HepG2 (cell line): ENCODE data around the gene ZNF678. TPM values are rescaled to one million over a fixed set of nuclear protein-coding genes. Genes with fewer than 3 reads are reported as not detected.

Source experiments
- ATAC-seq: fragments of 200-7000 bp; cut with Tn5 transposase; 3 replicates; pipeline ENCODE4 v1.9.1; 2020; ENCODE audit warnings: mild to moderate bottlenecking, moderate library complexity
- BruUV-seq: library from RNA; stranded (reverse); fragments of 400-500 nt; replicated peaks from 2 replicates; lab custom pipeline; 2021; lab: Mats Ljungman, UMichigan
- CTCF ChIA-PET: fragments of 300-600 bp; formaldehyde crosslinking; extraction: SDS; loops from one replicate; lab custom pipeline; 2021; ENCODE audit warnings: low total read pairs, inconsistent platforms, low intra/inter-chr PET ratio; lab: Yijun Ruan, JAX
- POLR2A ChIA-PET: fragments of 350-600 bp; sonication (Branson Sonifier 250); formaldehyde crosslinking; loops from one replicate; lab custom pipeline; 2020; ENCODE audit warnings: antibody characterized with exemption, inconsistent platforms; lab: Yijun Ruan, JAX
- DNase-seq: peaks from one replicate; pipeline ENCODE4 v3.0.0-alpha.2; 2015; ENCODE audit warnings: low spot score
- FAIRE-seq: peaks from 3 replicates; lab custom pipeline; 2011; peaks lifted over from hg19 to GRCh38; lab: Jason Lieb, UNC
- H2AFZ ChIP-seq: one replicate; pipeline ENCODE4 v1.6.1; 2011; ENCODE audit warnings: low read length, inconsistent platforms
- H3K27ac ChIP-seq: fragments of 300-600 bp; 3 replicates; pipeline ENCODE4 v1.8.0; 2011; ENCODE audit warnings: mixed run types, mild to moderate bottlenecking, mixed read lengths, low read length, inconsistent platforms; ENCODE audit not compliant: insufficient read depth; ENCODE audit errors: extremely low read length
- H3K27me3 ChIP-seq, 2 experiments: fragments of 200-600 bp in 1 of 2; 2 replicates in 1 of 2; 3 replicates in 1 of 2; pipeline versions ENCODE4 v1.6.0 to v1.8.0; 2011; ENCODE audit warnings: low read length in 2 of 2, mild to moderate bottlenecking in 2 of 2, moderate library complexity in 2 of 2, inconsistent platforms in 1 of 2; ENCODE audit not compliant: insufficient read depth in 2 of 2, control insufficient read depth in 1 of 2
- H3K36me3 ChIP-seq, 2 experiments: fragments of 200-600 bp in 1 of 2; replicated peaks in 1 of 2; 2 replicates in 1 of 2; 3 replicates in 1 of 2; pipeline versions ENCODE4 v1.5.1 to v1.8.0; 2011; ENCODE audit warnings: low read length in 2 of 2, inconsistent platforms in 1 of 2; ENCODE audit not compliant: insufficient read depth in 2 of 2, control insufficient read depth in 1 of 2
- H3K4me1 ChIP-seq: 2 replicates; pipeline ENCODE4 v1.5.1; 2012; ENCODE audit warnings: low read length, inconsistent platforms; ENCODE audit not compliant: insufficient read depth
- H3K4me2 ChIP-seq: 2 replicates; pipeline ENCODE4 v1.6.0; 2011; ENCODE audit warnings: low read depth, low read length, inconsistent platforms
- H3K4me3 ChIP-seq, 3 experiments: fragments of 200-600 bp in 1 of 3; sonication (generic), shearing (Covaris generic) in 1 of 3; replicated peaks in 1 of 3; 2 replicates each; pipeline ENCODE4 v1.5.1; 2011 to 2016; ENCODE audit warnings: low read length in 3 of 3, inconsistent platforms in 2 of 3, low read depth in 2 of 3, mild to moderate bottlenecking in 2 of 3, control low read depth in 1 of 3, mixed read lengths in 1 of 3; ENCODE audit not compliant: insufficient read depth in 1 of 3
- H3K79me2 ChIP-seq: one replicate; pipeline ENCODE4 v1.6.1; 2011; ENCODE audit warnings: low read length, inconsistent platforms; ENCODE audit not compliant: insufficient read depth
- H3K9ac ChIP-seq: 2 replicates; pipeline ENCODE4 v1.6.0; 2011; ENCODE audit warnings: mild to moderate bottlenecking, low read depth, low read length, inconsistent platforms; ENCODE audit not compliant: insufficient read depth
- H3K9me3 ChIP-seq: 2 replicates; pipeline ENCODE4 v1.5.1; 2012; ENCODE audit warnings: mild to moderate bottlenecking, low read length
- H4K20me1 ChIP-seq: 2 replicates; pipeline ENCODE4 v1.6.0; 2011; ENCODE audit warnings: inconsistent platforms, mild to moderate bottlenecking, low read length, moderate library complexity; ENCODE audit not compliant: insufficient read depth
- CEBPB ChIP-seq: IDR thresholded peaks from 2 replicates; pipeline ENCODE4 v1.6.1; 2011; ENCODE audit warnings: low read depth, low read length, improper control_type of control experiment, borderline replicate concordance
- FOXP1 ChIP-seq, 2 experiments: fragments of 450-650 bp in 1 of 2; IDR thresholded peaks; 2 replicates each; pipeline ENCODE4 v1.6.1; 2017 to 2018; ENCODE audit warnings: antibody characterized with exemption in 1 of 2
- MAFF ChIP-seq: IDR thresholded peaks from 2 replicates; pipeline ENCODE4 v1.6.1; 2011; ENCODE audit warnings: low read depth, low read length, improper control_type of control experiment
- MAFK ChIP-seq, 2 experiments: IDR thresholded peaks in 1 of 2; conservative IDR thresholded peaks in 1 of 2; 2 replicates each; pipeline ENCODE4 v1.6.1; 2011; ENCODE audit warnings: improper control_type of control experiment in 2 of 2, low read length in 2 of 2
- PAXIP1 ChIP-seq: sonication (generic); formaldehyde crosslinking; conservative IDR thresholded peaks from 2 replicates; pipeline ENCODE4 v1.4.0; 2020; ENCODE audit warnings: mild to moderate bottlenecking, missing genetic modification reagents, moderate library complexity
- ZBTB34 ChIP-seq: sonication (generic); formaldehyde crosslinking; IDR thresholded peaks from 2 replicates; pipeline ENCODE4 v1.8.0; 2022; ENCODE audit warnings: mild to moderate bottlenecking, missing genetic modification reagents
- ZFP91 ChIP-seq: sonication (generic); formaldehyde crosslinking; IDR thresholded peaks from 2 replicates; pipeline ENCODE4 v1.9.0; 2022; ENCODE audit warnings: missing genetic modification reagents, mild to moderate bottlenecking, borderline replicate concordance
- WGBS: methylation state at CpG from one replicate; pipeline ENCODE4 v1.1.6; 2017; ENCODE audit warnings: low lambda C conversion rate; 5-methylcytosine and 5-hydroxymethylcytosine counted together
- in situ Hi-C: cut with HindIII; loops from 2 replicates; pipeline ENCODE4 v1.10.0; 2017; ENCODE audit warnings: low pct_unique_long_range_greater_than_20kb; ENCODE audit not compliant: extremely low pct_ligation_motif_present
- intact Hi-C: fragments of 100-400 bp; cut with micrococcal nuclease; formaldehyde crosslinking; loops from one replicate; pipeline ENCODE4 v1.10.0; 2022; ENCODE audit not compliant: unreplicated experiment
- polyA plus RNA-seq, 8 experiments: library from polyadenylated mRNA; depleted of rRNA in 3 of 8; stranded (reverse) in 7 of 8; unstranded in 1 of 8; fragments of >200 nt; fragmentation: Illumina TruSeq in 4 of 8; extraction: Trizol in 4 of 8; gene quantifications; 2 replicates each; pipeline versions ENCODE4 v1.2.1 to v1.2.3, GENCODE V29; 2011 to 2016; ENCODE audit warnings: low read depth in 4 of 8, missing spikeins in 1 of 8, mixed read lengths in 1 of 8; ENCODE audit not compliant: insufficient read depth in 1 of 8
- total RNA-seq, 5 experiments: library from RNA; depleted of rRNA; stranded (reverse); fragments of >200 nt; fragmentation: Illumina TruSeq; extraction: Trizol; gene quantifications; 2 replicates each; pipeline ENCODE4 v1.2.3, GENCODE V29; 2016; ENCODE audit warnings: low read depth in 1 of 5

ZNF678 gene
- total and polyA plus RNA-seq, 2 of the 13 experiments (the other 11 are each of a cell fraction or from before 2014, with no cell fraction given), result 2.0 to 7.6 TPM

DNA sequence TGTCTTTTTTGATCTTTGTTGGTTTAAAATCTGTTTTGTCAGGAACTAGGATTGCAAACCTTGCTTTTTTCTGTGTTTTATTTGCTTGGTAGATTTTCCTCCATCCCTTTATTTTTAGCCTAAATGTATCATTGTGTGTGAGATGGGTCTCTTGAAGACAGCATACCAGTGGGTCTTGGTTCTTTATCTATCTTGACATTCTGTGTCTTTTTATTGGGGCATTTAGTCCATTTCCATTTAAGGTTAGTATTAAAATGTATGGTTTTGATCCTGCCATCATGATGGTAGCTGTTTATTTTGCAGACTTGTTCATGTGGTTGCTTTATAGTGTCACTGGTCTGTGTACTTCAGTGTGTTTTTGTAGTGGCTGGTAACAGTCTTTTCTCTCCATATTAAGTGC lies 14.1 kb downstream of the ZNF678 start (continued):
- TF ChIP-seq PAXIP1 (CRISPR knock-in tag) (no peak), ZBTB34 (CRISPR knock-in tag) (no peak), ZFP91 (CRISPR knock-in tag) (no peak)

DNA sequence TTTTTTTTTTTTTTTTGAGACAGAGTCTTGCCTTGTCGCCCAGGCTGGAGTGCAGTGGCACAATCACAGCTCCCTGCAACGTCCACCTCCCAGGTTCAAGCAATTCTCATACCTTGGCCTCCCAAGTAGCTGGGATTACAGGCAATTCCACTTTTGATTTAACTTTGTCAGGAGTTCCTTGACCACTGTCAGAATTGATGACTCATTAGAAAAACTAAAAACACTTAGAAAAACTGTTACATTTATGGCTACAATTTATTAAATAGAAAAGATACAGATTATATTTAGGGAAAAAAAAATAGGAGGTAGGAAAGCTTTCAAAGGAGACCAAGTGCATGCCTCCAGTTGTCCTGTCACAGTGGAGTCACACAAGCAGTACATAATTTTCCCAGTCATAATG lies 20.0 kb downstream of the ZNF678 start:
- 97% methylated on average over 2 of the region's 2 CpGs for WGBS
- no peak overlapping the region for H3K4me3 ChIP-seq
- no peaks in the 10 kb centered on the region for H3K27me3 ChIP-seq
- FAIRE-seq (no peak), DNase-seq (no peak)
- H3K9ac ChIP-seq, result no peak overlapping the region
- intact Hi-C loops, result no loop called here
- TF ChIP-seq FOXP1 (IDR thresholded peaks at IDR 0.05) (no peak), FOXP1 (CRISPR knock-in tag; IDR thresholded peaks at IDR 0.05) (no peak), MAFK (conservative IDR thresholded peaks at IDR 0.05 in 1 of 2, IDR thresholded peaks at IDR 0.05 in 1 of 2; ENCODE audit: low read length in 2 of 2) (peak; percentile 54 to 80), CEBPB (no peak), MAFF (peak; percentile 65)
- TF ChIP-seq, all 625 proteins: peak for 2
- Histone ChIP-seq H3K4me2 (no peak overlapping the region), H2AFZ (no peak overlapping the region), H3K27ac (no peak overlapping the region), H4K20me1 (no peaks in the 10 kb centered on the region), H3K9me3 (peaks cover under 1% of the 10 kb centered on the region; the same call in 1 of the 2 replicates), H3K79me2 (peaks cover 9% of the 10 kb centered on the region), H3K4me1 (peaks cover 12% of the 10 kb centered on the region), H3K36me3 (no peaks in the 10 kb centered on the region)
- in situ Hi-C loops, result no loop called here
- CTCF ChIA-PET, result no interaction called here
- ATAC-seq, result no peak
- POLR2A ChIA-PET, result no interaction called here
- BruUV-seq, result no TSS peak
